GM21381 (cell line): ENCODE results near the gene LGALS7.
"Not testable (repeated sequence)": the region's sequence is repeated elsewhere in the genome, so short reads cannot be mapped to it uniquely, and the experiment has no call there.

Source experiments
- ATAC-seq: cut with Tn5 transposase; IDR thresholded peaks from one replicate; pipeline ENCODE4 v1.9.1; 2021; ENCODE audit warnings: mild to moderate bottlenecking, moderate library complexity; ENCODE audit not compliant: unreplicated experiment

LGALS7 gene

DNA sequence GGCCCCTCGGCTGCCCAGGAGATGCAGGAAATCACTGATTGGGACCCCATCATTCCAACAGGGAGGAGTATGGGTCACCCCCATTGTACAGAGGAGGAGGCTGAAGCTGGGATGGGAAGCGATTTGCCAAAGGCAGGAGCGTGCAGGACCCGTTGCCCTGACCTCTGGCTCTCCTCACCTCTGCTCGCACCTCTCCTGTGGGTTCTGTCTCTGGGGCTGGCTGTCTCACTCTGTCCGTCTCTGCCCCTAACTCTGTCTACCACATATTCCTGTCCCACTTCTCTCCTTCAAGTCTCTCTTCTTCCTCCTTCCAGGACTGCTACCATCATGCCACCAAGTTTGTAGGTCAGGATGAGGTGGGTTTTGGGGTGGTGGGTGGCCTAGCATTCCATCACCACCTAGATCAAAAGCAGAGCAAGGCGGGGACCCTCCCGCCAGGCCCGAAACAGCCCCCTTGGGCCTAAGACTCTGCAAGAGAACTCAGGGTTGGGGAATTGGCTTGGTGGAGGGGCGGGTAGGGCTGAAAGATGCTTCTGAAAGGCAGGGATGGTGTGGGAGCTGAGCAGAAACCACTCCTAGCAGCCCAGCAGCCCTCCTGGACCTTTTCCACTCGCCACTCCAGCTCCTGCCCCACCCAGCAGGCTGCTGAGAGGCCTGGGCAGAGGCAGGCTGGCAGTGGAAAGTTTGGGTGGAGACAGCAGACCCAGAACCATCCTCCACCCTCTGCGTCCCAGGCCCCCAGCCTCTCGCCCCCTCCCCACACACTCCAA, 1.0 kb upstream of the LGALS7 start:
- ATAC-seq = no peak

- not testable (repeated sequence) for ATAC-seq
These were observed 1.7 kb downstream of the LGALS7 start for GRCh38 chr19:38771569-38771968.

DNA sequence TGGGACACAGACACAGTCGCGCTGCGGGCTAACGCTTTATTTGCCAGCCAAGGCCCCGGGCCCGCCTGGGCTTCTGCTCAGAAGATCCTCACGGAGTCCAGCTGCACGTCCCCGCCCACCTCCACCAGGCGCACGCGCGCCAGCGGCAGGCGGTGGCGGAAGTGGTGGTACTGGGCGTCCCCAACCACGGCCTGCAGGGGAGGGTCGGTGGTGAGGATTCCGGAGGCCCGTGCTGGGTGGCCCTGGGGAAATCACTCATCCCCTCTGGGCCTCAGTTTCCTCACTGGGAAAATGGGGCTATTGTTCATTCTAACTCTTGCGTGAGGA, 2.4 kb downstream of the LGALS7 start:
- ATAC-seq = not testable (repeated sequence)

DNA sequence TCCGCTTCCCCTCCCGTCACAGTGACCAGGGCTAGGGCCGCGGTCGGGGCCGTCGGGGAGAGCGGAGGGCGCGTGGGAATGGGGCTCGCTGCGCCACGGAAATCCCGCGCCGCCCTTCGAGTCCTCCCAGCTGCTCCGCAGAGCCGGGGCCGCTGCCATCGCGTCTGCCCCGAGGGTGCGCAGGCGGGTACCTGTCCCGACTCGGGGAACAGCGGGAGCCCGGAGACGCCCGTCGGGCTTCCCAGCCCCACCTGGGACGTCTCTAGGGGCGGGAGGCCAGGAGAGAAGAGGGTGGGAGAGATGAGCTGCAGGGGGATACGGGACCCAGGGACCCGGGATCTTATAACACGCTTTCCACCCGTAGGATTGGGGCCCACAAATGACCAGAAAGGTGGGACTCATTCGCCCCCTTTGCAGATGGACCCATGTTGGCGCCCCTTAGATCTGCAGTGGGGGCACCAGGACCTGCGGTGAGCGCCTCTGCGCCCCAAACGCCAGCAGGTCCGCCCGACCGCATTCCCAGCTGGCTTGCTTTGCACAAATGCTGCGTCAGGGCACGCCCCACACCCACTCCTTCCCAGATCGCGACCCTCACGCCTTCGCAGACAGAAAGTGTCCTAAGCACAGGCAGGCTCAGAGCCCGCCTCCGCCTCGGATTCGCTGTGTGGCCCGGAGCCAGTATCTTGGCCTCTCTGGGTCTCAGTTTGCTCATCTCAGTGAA, 2.9 kb downstream of the LGALS7 start:
- not testable (repeated sequence) for ATAC-seq

DNA sequence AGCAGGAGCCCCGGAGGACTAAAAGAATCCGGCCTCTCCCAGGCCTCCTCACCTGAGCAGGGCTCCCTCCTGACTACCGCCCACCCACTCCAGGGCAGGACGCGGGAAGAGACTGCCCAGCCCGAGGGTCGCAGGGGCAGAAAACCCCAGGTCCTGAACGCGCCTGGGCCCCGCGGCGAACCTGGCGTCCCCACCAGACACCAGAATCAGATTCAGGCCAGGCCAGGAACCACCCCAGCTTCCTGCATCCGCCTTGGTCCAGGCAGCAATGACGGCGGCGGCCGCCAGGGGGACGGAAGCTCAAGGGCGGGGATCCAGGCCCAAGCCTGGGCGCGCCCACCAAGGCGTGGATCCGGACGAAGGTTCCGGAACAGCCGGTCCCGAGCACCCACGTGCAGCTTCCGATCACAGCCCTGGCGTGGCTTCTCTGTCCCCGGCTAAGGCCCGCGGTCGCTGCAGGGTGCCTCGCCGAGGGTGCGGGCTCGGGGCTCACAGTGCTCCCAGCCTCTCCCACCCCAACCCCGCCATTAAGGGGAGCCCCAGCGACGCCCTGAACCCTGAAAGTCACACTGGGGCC, 3.6 kb downstream of the LGALS7 start:
- ATAC-seq = peak; percentile 70

DNA sequence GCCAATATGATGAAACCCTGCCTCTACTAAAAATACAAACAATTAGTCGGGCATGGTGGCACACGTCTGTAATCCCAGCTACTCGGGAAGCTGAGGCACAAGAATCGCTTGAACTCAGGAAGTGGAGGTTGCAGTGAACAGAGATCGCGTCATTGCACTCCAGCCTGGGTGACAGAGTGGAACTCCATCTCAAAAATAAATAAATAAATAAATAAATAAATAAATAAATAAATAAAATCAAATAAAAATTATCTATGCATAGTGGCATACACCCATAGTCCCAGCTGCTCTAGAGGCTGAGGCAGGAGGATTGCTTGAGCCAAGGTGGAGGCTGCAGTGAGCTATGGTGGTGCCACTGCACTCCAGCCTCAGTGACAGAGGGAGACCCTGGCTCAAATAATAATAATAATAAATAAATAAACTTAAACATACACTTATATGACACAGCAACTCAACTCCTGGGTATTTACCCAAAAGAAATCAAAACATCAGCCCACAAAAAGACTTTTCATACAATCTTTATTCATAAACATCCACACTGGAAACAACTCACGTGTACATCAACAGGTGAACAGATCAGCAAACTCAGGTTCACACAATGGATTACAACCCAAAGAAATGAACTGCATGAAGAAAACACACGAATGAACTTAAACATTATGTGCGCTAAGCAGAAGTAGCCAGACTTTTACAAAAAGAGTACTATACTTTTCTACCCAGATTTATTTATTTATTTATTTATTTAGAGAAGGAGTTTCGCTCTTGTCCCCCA, 6.9 kb downstream of the LGALS7 start:
- ATAC-seq = no peak

- no peak for ATAC-seq
These were observed 8.1 kb downstream of the LGALS7 start for GRCh38 chr19:38765214-38765613.

GRCh38 chr19:38763795-38764220, 9.5 kb downstream of the LGALS7 start:
- no peak for ATAC-seq

- not testable (repeated sequence) for ATAC-seq
These were observed 11.4 kb downstream of the LGALS7 start for GRCh38 chr19:38761884-38762389.

GRCh38 chr19:38760805-38761517, 12.4 kb downstream of the LGALS7 start:
- not testable (repeated sequence) for ATAC-seq

GRCh38 chr19:38759590-38760003, 13.7 kb downstream of the LGALS7 start:
- no peak for ATAC-seq

DNA sequence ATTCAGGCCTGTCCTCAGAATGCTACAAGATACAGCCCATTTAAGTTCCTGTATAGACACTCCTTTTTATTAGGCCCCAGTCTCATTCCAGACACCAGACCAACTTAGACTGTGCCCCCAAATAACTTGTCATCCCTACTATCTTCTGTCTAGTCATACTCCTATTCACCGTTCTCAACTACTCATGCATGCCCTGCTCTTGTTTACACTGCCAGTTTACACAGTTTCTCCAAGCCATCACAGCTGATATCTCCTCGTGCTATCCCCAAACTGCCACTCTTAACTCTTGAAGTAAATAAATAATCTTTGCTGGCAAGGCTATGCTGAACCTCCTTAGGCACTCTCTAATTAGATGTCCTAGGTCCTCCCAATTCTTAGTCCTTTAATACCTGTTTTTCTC, 19.1 kb downstream of the LGALS7 start:
- ATAC-seq = not testable (repeated sequence)

DNA sequence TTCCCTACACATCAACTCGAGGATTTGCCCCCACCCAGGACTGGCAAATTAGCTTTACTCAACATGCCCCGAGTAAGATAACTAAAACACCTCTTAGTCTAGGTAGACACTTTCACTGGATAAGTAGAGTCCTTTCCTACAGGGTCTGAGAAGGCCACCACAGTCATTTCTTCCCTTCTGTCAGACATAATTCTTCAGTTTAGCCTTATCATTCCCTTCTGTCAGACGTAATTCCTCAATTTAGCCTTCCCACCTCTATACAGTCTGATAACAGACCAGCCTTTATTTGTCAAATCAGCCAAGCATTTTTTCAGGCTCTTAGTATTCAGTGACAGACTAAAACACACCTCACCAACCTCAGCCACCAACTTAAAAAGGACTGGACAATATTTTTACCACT, 19.5 kb downstream of the LGALS7 start:
- not testable (repeated sequence) for ATAC-seq

- ATAC-seq = no peak
These were observed 28.0 kb downstream of the LGALS7 start for GRCh38 chr19:38745316-38745715.

GRCh38 chr19:38744874-38745273, 28.4 kb downstream of the LGALS7 start:
- ATAC-seq = no peak

- ATAC-seq = no peak
These were observed 29.0 kb downstream of the LGALS7 start, which contains the start of gene CAPN12 for GRCh38 chr19:38744298-38744681. Gene CAPN12, minus strand, starts transcription at chr19:38744474. Its CDS starts 309 bp downstream, at chr19:38744165.

DNA sequence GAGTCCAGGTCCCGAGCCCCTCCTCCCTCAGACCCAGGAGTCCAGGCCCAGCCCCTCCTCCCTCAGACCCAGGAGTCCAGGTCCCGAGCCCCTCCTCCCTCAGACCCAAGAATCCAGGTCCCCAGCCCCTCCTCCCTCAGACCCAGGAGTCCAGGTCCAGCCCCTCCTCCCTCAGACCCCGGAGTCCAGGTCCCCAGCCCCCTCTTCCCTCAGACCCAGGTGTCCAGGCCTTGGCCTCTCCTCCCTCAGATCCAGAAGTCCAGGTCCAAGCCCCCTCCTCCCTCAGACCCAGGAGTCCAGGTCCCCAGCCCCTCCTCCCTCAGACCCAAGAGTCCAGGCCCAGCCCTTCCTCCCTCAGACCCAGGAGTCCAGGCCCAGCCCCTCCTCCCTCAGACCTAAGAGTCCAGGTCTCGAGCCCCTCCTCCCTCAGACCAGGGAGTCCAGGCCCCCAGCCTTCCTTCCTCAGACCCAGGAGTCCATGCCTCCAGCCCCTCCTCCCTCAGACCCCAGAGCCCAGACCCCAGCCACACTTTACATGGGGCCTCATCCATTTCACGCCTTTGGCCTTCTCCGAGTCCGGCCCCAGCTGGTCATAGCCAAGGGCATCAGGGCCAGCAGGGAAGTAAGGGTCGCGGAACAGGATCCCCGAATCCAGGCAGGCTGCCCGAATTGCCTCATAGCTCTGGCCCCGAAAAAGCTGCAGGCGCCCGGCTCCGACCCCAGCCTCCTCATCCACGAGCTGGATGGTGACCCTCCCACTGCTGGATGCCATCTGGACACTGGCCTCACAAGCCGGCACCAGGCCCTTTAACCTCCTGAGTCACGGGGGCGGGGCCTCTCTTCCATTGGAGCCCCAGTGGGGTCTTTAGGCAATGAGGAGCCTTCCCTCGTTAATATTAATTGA, 29.7 kb downstream of the LGALS7 start:
- ATAC-seq = no peak

DNA sequence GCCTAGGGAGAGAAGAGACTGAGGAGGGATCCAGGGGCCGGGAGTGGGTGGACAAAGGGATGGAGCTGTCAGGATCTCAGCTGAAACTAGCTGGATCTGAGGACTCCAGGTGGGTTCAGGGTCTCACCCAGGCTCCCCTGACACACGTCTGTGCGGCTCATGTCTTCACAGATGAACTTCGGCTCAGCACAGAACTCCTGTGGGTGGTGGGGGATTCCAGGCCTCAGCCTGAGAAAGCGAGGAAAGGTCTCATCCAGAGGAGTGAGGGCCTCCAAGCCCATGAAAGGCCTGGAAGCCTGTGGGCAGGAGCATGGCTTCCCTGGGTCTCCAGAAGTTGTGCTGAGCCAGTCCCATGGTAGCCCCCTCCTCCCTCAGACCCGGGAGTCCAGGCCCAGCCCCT, 30.4 kb downstream of the LGALS7 start:
- no peak for ATAC-seq

GRCh38 chr19:38742296-38742695, 31.0 kb downstream of the LGALS7 start:
- ATAC-seq = no peak
